Coronary artery (tissue), 2 donors: Measurements from ENCODE around the gene CHD1L.

Source experiments
- DNase-seq: peaks from one replicate; pipeline ENCODE4 v3.0.0-alpha.2; 2017; ENCODE audit warnings: low spot score
- H3K27ac ChIP-seq, 2 donors: fragments of 200-600 bp; sonication (generic); one replicate each; pipeline ENCODE4 v1.5.1; 2016 to 2019
- H3K4me3 ChIP-seq: fragments of 200-600 bp; sonication (generic); 2 replicates; pipeline ENCODE4 v1.5.1; 2016; ENCODE audit warnings: mild to moderate bottlenecking, moderate library complexity
- CTCF ChIP-seq: fragments of 200-600 bp; sonication (generic); IDR thresholded peaks from one replicate; pipeline ENCODE4 v1.5.1; 2019; ENCODE audit warnings: antibody characterized with exemption

CHD1L gene

DNA sequence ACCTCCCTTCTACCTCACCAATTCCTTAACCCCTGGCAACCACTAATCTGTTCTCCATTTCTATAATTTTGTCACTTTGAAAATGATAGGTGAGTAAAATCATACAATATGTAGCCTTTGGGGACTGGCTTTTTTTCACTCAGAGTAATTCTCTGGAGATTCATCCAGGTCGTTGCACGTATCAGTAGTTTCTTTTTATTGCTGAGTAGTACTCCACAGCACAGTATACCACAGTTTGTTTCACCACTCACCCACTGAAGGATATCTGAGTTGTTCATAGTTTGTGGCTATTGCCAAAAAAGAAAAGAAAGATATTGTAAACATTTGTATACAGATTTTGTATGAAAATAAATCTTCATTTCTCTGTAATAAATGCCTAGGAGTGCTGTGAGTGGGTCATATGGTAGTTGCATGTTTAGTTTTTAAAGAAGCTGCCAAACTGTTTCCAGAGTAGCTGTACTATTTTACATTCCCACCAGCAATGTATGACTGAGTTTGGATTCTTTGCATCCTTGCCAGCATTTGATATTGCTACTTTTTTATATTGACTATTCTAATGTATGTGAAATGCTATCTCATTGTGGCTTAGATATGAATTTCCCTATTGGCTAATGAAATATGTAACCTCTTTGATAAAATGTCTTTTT lies 3.7 kb downstream of the CHD1L start:
- H3K4me3 ChIP-seq, result no peak overlapping the region
- no peak for TF ChIP-seq CTCF
- H3K27ac ChIP-seq, result no peak overlapping the region
- DNase-seq, result no peak

GRCh38 chr1:147246910-147247655 lies 4.6 kb downstream of the CHD1L start:
- no peak overlapping the region for H3K27ac ChIP-seq
- no peak for TF ChIP-seq CTCF
- DNase-seq, result no peak
- no peak overlapping the region for H3K4me3 ChIP-seq

DNA sequence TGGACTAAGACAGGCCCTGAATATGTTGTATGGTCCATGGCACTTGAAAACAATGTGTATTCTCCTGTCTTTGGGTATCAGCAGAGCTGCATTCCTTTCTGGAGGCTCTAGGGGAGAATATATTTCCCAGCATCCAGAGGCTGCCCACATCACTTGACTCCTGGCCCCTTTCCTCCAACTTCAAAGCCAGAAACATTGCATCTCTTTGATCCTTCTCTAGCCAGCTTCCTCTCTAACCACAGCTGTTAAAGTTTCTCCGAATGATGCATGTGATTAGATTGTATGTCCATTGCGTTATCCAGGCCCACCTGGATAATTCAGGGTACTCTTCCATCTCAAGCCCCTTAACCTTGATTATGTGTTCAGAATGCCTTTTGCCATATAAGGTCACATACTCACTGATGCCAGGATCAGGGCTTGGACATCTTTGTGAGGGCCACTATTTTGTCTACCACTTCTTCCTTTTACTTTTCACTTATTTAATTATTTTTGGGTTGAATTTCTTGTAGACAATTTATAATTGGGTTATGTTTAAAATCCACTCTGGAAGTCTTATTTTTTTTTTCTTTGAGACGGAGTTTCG lies 5.3 kb downstream of the CHD1L start:
- no peak for TF ChIP-seq CTCF
- no peak for DNase-seq
- Histone ChIP-seq H3K27ac (no peak overlapping the region), H3K4me3 (no peak overlapping the region)

GRCh38 chr1:147252540-147252939 lies 10.1 kb downstream of the CHD1L start:
- no peak overlapping the region for H3K27ac ChIP-seq
- TF ChIP-seq CTCF, result no peak
- H3K4me3 ChIP-seq, result no peak overlapping the region
- DNase-seq, result no peak

DNA sequence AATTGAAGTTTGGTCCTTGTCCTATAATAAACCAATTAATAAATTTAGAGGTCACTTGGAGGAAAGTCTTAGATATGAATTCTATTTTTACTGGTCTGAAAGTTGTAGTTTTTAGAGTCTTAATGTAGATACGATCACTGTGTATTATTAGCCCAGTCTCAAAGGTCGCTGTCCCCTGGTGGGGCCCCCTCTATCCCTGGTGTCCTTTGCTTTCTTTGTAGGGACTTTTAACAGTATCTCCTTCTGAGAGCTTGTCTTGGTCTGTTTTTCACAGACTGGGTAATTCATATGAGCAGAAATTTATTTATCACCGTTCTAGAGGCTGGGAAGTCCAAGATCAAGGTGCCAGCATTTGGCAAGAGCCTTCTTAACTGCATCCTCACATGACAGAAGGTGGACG lies 18.5 kb downstream of the CHD1L start:
- H3K4me3 ChIP-seq, result no peak overlapping the region
- no peak for TF ChIP-seq CTCF
- no peak for DNase-seq
- H3K27ac ChIP-seq, result no peak overlapping the region

- Histone ChIP-seq H3K27ac (no peak overlapping the region), H3K4me3 (no peak overlapping the region)
- TF ChIP-seq CTCF, result no peak
- no peak for DNase-seq
Measured at GRCh38 chr1:147264158-147264768, 21.8 kb downstream of the CHD1L start.
